Sigmoid colon (tissue), 7 donors: ENCODE results near the gene ZNF556. TPM values are rescaled to one million over a fixed set of nuclear protein-coding genes. Genes with fewer than 3 reads are reported as not detected.

Source experiments
- DNase-seq: peaks from one replicate; pipeline ENCODE4 v3.0.0-alpha.2; 2019
- H3K27ac ChIP-seq, 4 donors: fragments of 200-600 bp; sonication (generic); one replicate each; pipeline ENCODE4 v1.5.1; 2016 to 2019; ENCODE audit warnings: mild to moderate bottlenecking in 1 of 4
- H3K27me3 ChIP-seq, 3 donors: fragments of 200-600 bp; sonication (generic); one replicate each; pipeline ENCODE4 v1.5.1; 2019; ENCODE audit warnings: mild to moderate bottlenecking in 1 of 3
- H3K36me3 ChIP-seq, 4 donors: fragments of 200-600 bp; sonication (generic); one replicate each; pipeline ENCODE4 v1.5.1; 2016 to 2019
- H3K4me1 ChIP-seq, 4 donors: fragments of 200-600 bp; sonication (generic); one replicate each; pipeline ENCODE4 v1.5.1; 2017 to 2019
- H3K4me3 ChIP-seq, 4 donors: fragments of 200-600 bp; sonication (generic); one replicate each; pipeline ENCODE4 v1.5.1; 2017 to 2019; ENCODE audit warnings: mild to moderate bottlenecking in 2 of 4, moderate library complexity in 1 of 4
- H3K9me3 ChIP-seq, 4 donors: fragments of 200-600 bp in 3 of 4; sonication (generic) in 3 of 4; one replicate each; pipeline versions ENCODE4 v1.5.1 to v1.6.1; 2013 to 2019
- CTCF ChIP-seq, 4 experiments: fragments of 450-650 bp in 3 of 4; fragments of 200-600 bp in 1 of 4; IDR thresholded peaks; one replicate each; pipeline ENCODE4 v1.5.1; 2016 to 2019; ENCODE audit warnings: antibody characterized with exemption in 4 of 4, mild to moderate bottlenecking in 3 of 4, moderate library complexity in 2 of 4
- EP300 ChIP-seq, 4 donors: sonication (generic); formaldehyde crosslinking; IDR thresholded peaks; one replicate each; pipeline ENCODE4 v1.6.1; 2017; ENCODE audit warnings: antibody characterized with exemption in 4 of 4
- POLR2A ChIP-seq, 2 donors: fragments of 450-650 bp; IDR thresholded peaks; one replicate each; pipeline ENCODE4 v1.6.1; 2016; ENCODE audit warnings: antibody characterized with exemption in 2 of 2, mild to moderate bottlenecking in 2 of 2, moderate library complexity in 2 of 2
- POLR2AphosphoS5 ChIP-seq, 4 donors: sonication (generic); formaldehyde crosslinking; IDR thresholded peaks; one replicate each; pipeline ENCODE4 v1.6.1; 2017; ENCODE audit warnings: antibody characterized with exemption in 4 of 4
- WGBS, 2 donors: extraction: QIAGEN DNeasy Blood & Tissue Kit; methylation state at CpG; one replicate each; pipeline ENCODE4 v1.1.7; 2013; 5-methylcytosine and 5-hydroxymethylcytosine counted together
- intact Hi-C: fragments of 100-400 bp; cut with DNase I; formaldehyde crosslinking; loops from one replicate; pipeline ENCODE4 v1.15.1; 2023
- polyA plus RNA-seq, 3 donors: library from polyadenylated mRNA; stranded (reverse); fragments of 200-250 nt; gene quantifications; one replicate each; pipeline ENCODE4 v1.2.3, GENCODE V29; 2013
- total RNA-seq, 4 donors: library from RNA; depleted of rRNA; stranded (reverse); fragments of >200 nt; gene quantifications; one replicate each; pipeline ENCODE4 v1.1.0, GENCODE V29; 2016
- donor health status: healthy with polysubstance abuse.
- donor health status: Bipolar disorder and iron deficiency.
- donor health status: healthy.

Gene ZNF556
- total and polyA plus RNA-seq, 7 donors: not detected

- H3K4me3 ChIP-seq: no peak overlapping the region
- peaks cover 22 to 45% (median 30%) of the 10 kb centered on the region in 4 donors for H3K9me3 ChIP-seq
- TF ChIP-seq POLR2A (IDR thresholded peaks at IDR 0.05): no peak
- DNase-seq: no peak
- no peaks in the 10 kb centered on the region for H3K4me1 ChIP-seq
- intact Hi-C loops: no loop called here
- WGBS, 2 donors: 98% methylated on average over 19 of the region's 19 CpGs
- no peaks in the 10 kb centered on the region for H3K27me3 ChIP-seq
- H3K36me3 ChIP-seq: peaks cover 19 to 40% (median 28%) of the 10 kb centered on the region in 4 donors
- no peak overlapping the region for H3K27ac ChIP-seq
Measured at GRCh38 chr19:2834294-2834871, 32.8 kb upstream of the ZNF556 start.

GRCh38 chr19:2837430-2837829 lies 29.7 kb upstream of the ZNF556 start:
- 88 to 90% methylated on average over 4 of the region's 4 CpGs for WGBS, 2 donors

GRCh38 chr19:2840794-2841791 lies 26.0 kb upstream of the ZNF556 start, which contains the start of gene ZNF555:
Gene ZNF555 (plus strand): TSS chr19:2841475. CDS start chr19:2841573, 98 bp downstream.
- intact Hi-C loops: loop anchor here (5.0 kb wide), 1 partner anchor 106 kb away; no protein-coding TSS in a partner anchor
- DNase-seq: peak; percentile 100
- peak within 1 kb of the TSS; percentile 69 to 97 (median 96) for H3K4me3 ChIP-seq
- peak within 1 kb of the TSS; percentile 84 to 98 (median 94) for H3K27ac ChIP-seq
- peaks cover 0 to 7% (median 0%) of the 10 kb centered on the region in 4 donors for H3K36me3 ChIP-seq
- peak; percentile 30 to 40 (median 36) for TF ChIP-seq CTCF (IDR thresholded peaks at IDR 0.05)
- peak; percentile 47 to 84 (median 82) for TF ChIP-seq POLR2AphosphoS5 (IDR thresholded peaks at IDR 0.05)
- peak in 1 of 4 donors; percentile 22 for TF ChIP-seq EP300 (IDR thresholded peaks at IDR 0.05)
- peak in 1 of 2 donors; percentile 10 for TF ChIP-seq POLR2A (IDR thresholded peaks at IDR 0.05)
- no peaks in the 10 kb centered on the region for H3K27me3 ChIP-seq
- peaks cover 0 to 14% (median under 1%) of the 10 kb centered on the region in 4 donors for H3K9me3 ChIP-seq
- peaks cover 0 to 17% (median 15%) of the 10 kb centered on the region in 4 donors for H3K4me1 ChIP-seq
- WGBS, 2 donors: 0 to 1% methylated on average over 106 of the region's 106 CpGs

More at GRCh38 chr19:2837430-2837829, 29.7 kb upstream of the ZNF556 start:
- peaks cover 16 to 35% (median 22%) of the 10 kb centered on the region in 4 donors for H3K36me3 ChIP-seq
- H3K27me3 ChIP-seq: no peaks in the 10 kb centered on the region
- DNase-seq: no peak
- peaks cover 22 to 42% (median 27%) of the 10 kb centered on the region in 4 donors for H3K9me3 ChIP-seq
- intact Hi-C loops: no loop called here
- H3K4me3 ChIP-seq: no peak overlapping the region
- H3K27ac ChIP-seq: no peak overlapping the region
- TF ChIP-seq POLR2AphosphoS5 (IDR thresholded peaks at IDR 0.05): no peak
- no peak for TF ChIP-seq EP300 (IDR thresholded peaks at IDR 0.05)
- no peak for TF ChIP-seq CTCF (IDR thresholded peaks at IDR 0.05)
- no peak for TF ChIP-seq POLR2A (IDR thresholded peaks at IDR 0.05)
- H3K4me1 ChIP-seq: peaks cover 0 to 11% (median 8%) of the 10 kb centered on the region in 4 donors

DNA sequence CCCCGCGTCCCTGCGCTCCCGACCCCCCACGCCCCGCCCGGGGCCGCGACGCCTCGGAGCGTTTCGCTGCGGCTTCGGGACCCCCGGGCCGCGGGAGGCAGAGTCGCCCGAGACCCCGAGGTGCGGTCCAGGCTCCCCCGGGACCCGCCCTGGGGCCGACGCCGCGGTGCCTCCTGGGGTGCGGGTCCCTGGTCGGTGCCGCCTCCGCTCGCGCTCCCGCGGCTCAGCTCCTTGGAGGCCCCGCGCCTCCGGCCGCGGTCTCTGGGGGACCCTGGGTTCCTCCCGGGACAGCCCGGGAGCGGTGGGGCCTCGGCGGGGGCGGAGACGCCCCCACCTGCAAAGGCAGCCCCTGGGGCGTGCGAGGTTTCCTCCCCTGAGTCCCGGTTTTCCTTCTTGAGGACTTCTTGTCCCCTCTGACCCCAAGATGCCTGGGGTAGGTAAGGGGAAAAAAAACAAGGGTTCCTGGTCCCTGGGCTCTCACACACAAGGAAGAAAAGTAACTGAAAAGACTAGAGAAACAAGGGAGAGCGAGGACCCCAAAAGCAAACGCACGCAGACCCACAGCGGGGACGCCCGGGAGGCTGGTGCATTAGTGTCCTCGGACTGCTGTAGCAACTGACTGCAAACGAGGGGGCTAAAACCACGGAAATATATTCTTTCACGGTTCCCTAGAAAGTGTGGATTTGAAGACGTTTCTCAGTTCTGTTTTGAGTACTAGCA lies 25.1 kb upstream of the ZNF556 start:
- peak overlapping the region; percentile 69 to 97 (median 96) for H3K4me3 ChIP-seq
- H3K9me3 ChIP-seq: peaks cover 0 to 9% (median 2%) of the 10 kb centered on the region in 4 donors
- H3K27me3 ChIP-seq: no peaks in the 10 kb centered on the region
- intact Hi-C loops: loop anchor here (5.0 kb wide), 1 partner anchor 105 kb away; no protein-coding TSS in a partner anchor
- peaks cover 0 to 17% (median 15%) of the 10 kb centered on the region in 4 donors for H3K4me1 ChIP-seq
- peaks cover 0 to 7% (median 0%) of the 10 kb centered on the region in 4 donors for H3K36me3 ChIP-seq
- 2 to 3% methylated on average over 62 of the region's 62 CpGs for WGBS, 2 donors
- no peak for TF ChIP-seq EP300 (IDR thresholded peaks at IDR 0.05)
- no peak for TF ChIP-seq POLR2A (IDR thresholded peaks at IDR 0.05)
- TF ChIP-seq CTCF (IDR thresholded peaks at IDR 0.05): no peak
- no peak for TF ChIP-seq POLR2AphosphoS5 (IDR thresholded peaks at IDR 0.05)
- no peak for DNase-seq
- peak overlapping the region; percentile 84 to 98 (median 94) for H3K27ac ChIP-seq
